Pancreas (tissue), 10 donors: Measurements from ENCODE around the gene FMN2. TPM values are rescaled to one million over a fixed set of nuclear protein-coding genes. Genes with fewer than 3 reads are reported as not detected.

Source experiments
- ATAC-seq, 4 donors: fragments of 200-7000 bp; cut with Tn5 transposase; one replicate each; pipeline versions ENCODE4 v1.8.0 to v1.9.1; 2020; ENCODE audit warnings: mild to moderate bottlenecking in 4 of 4, moderate library complexity in 4 of 4
- DNase-seq, 6 donors: peaks; one replicate each; pipeline ENCODE4 v3.0.0-alpha.2; 2020
- FAIRE-seq: peaks from 2 replicates; lab custom pipeline; 2012; peaks lifted over from hg19 to GRCh38; lab: Jason Lieb, UNC
- H3K27ac ChIP-seq, 4 donors: fragments of 200-600 bp; sonication (generic); 1 replicate in 3 of 4; 2 replicates in 1 of 4; pipeline versions ENCODE4 v1.5.0 to v1.8.0; 2020
- H3K27me3 ChIP-seq, 4 donors: fragments of 200-600 bp; one replicate each; pipeline ENCODE4 v1.8.0; 2021
- H3K36me3 ChIP-seq, 3 donors: fragments of 200-600 bp; sonication (generic) in 1 of 3; one replicate each; pipeline versions ENCODE4 v1.5.0 to v1.8.0; 2020 to 2021
- H3K4me1 ChIP-seq, 3 donors: fragments of 200-600 bp; one replicate each; pipeline ENCODE4 v1.8.0; 2021
- H3K4me3 ChIP-seq, 4 donors: fragments of 200-600 bp; sonication (generic) in 2 of 4; one replicate each; pipeline versions ENCODE4 v1.5.0 to v1.8.0; 2020 to 2021
- H3K9me3 ChIP-seq, 4 donors: fragments of 200-600 bp; one replicate each; pipeline ENCODE4 v1.8.0; 2021
- CTCF ChIP-seq, 4 donors: fragments of 200-600 bp; sonication (generic) in 3 of 4; IDR thresholded peaks; one replicate each; pipeline versions ENCODE4 v1.5.0 to v1.8.0; 2021; ENCODE audit warnings: antibody characterized with exemption in 4 of 4
- WGBS, 2 donors: extraction: QIAGEN DNeasy Blood & Tissue Kit; methylation state at CpG; one replicate each; pipeline ENCODE4 v1.1.7; 2013; 5-methylcytosine and 5-hydroxymethylcytosine counted together
- intact Hi-C, 3 donors: fragments of 100-400 bp; cut with DNase I; formaldehyde crosslinking; loops; one replicate each; pipeline versions ENCODE4 v1.11.1 to v1.14.2; 2022
- polyA plus RNA-seq, 2 donors: library from polyadenylated mRNA; stranded (reverse); fragments of 200-250 nt; gene quantifications; one replicate each; pipeline ENCODE4 v1.2.3, GENCODE V29; 2013
- total RNA-seq, 6 donors: library from RNA; stranded (reverse); fragmentation: NEBNext Ultra II Directional in 4 of 6; extraction: Animal tissue kit (Norgen Biotek cat#: 25700) in 4 of 6; gene quantifications; one replicate each; pipeline versions ENCODE4 v1.2.1 to v1.2.4, GENCODE V29; 2021 to 2023
- donor health status: healthy with polysubstance abuse.
- donor health status: DM: no; HTN: no; CAD: no; lungs with moderate emphysema.
- donor health status: DM: no; HTN: no; CAD: no.
- donor health status: control.
- donor health status: control.
- donor health status: Bipolar disorder and iron deficiency.
- donor health status: DM: yes; HTN: yes; CAD: no.
- donor health status: DM: no; HTN: no; CAD: no.
- donor health status: DM: no; HTN: no; CAD: no.
- donor health status: DM: yes; HTN: yes; CAD: no.

FMN2 gene
- total and polyA plus RNA-seq, 8 donors, result 0.56 to 8.2 (median 2.0) TPM

- Histone ChIP-seq H3K27ac (no peak overlapping the region), H3K9me3 (no peaks in the 10 kb centered on the region), H3K36me3 (no peaks in the 10 kb centered on the region), H3K4me3 (no peak overlapping the region), H3K27me3 (no peaks in the 10 kb centered on the region), H3K4me1 (no peaks in the 10 kb centered on the region)
- FAIRE-seq, result no peak
- TF ChIP-seq CTCF (IDR thresholded peaks at IDR 0.05), result no peak
- no peak for DNase-seq
- intact Hi-C loops, result no loop called here
- ATAC-seq, result no peak
- WGBS, 2 donors, result 30 to 37% methylated on average over 1 of the region's 1 CpG
Observed at GRCh38 chr1:240503558-240503957, 411.9 kb downstream of the FMN2 start.

GRCh38 chr1:240506176-240506575 is 414.5 kb downstream of the FMN2 start:
- no peak for FAIRE-seq
- no peak overlapping the region for H3K4me3 ChIP-seq
- no peaks in the 10 kb centered on the region for H3K9me3 ChIP-seq
- WGBS, 2 donors, result 27 to 32% methylated on average over 4 of the region's 4 CpGs
- H3K4me1 ChIP-seq, result no peaks in the 10 kb centered on the region
- no peak overlapping the region for H3K27ac ChIP-seq
- no peak for ATAC-seq
- no peak for DNase-seq
- TF ChIP-seq CTCF (IDR thresholded peaks at IDR 0.05), result no peak
- intact Hi-C loops, result no loop called here
- H3K27me3 ChIP-seq, result peaks cover 0 to 4% (median 0%) of the 10 kb centered on the region in 4 donors
- H3K36me3 ChIP-seq, result no peaks in the 10 kb centered on the region

GRCh38 chr1:240508201-240508600 is 416.5 kb downstream of the FMN2 start:
- TF ChIP-seq CTCF (IDR thresholded peaks at IDR 0.05), result no peak
- no peak overlapping the region for H3K27ac ChIP-seq
- no peaks in the 10 kb centered on the region for H3K4me1 ChIP-seq
- FAIRE-seq, result no peak
- WGBS, 2 donors, result 24 to 25% methylated on average over 3 of the region's 3 CpGs
- DNase-seq, result no peak
- intact Hi-C loops, result no loop called here
- peaks cover 0 to 4% (median 0%) of the 10 kb centered on the region in 4 donors for H3K27me3 ChIP-seq
- ATAC-seq, result no peak
- no peak overlapping the region for H3K4me3 ChIP-seq
- H3K9me3 ChIP-seq, result no peaks in the 10 kb centered on the region
- no peaks in the 10 kb centered on the region for H3K36me3 ChIP-seq

- 73 to 83% methylated on average over 2 of the region's 2 CpGs for WGBS, 2 donors
- H3K27me3 ChIP-seq, result peaks cover 0 to 4% (median 0%) of the 10 kb centered on the region in 4 donors
- DNase-seq (no peak), FAIRE-seq (no peak), ATAC-seq (no peak)
- H3K4me3 ChIP-seq, result no peak overlapping the region
- H3K36me3 ChIP-seq, result no peaks in the 10 kb centered on the region
- intact Hi-C loops, result no loop called here
- H3K4me1 ChIP-seq, result no peaks in the 10 kb centered on the region
- no peak for TF ChIP-seq CTCF (IDR thresholded peaks at IDR 0.05)
- no peaks in the 10 kb centered on the region for H3K9me3 ChIP-seq
- no peak overlapping the region for H3K27ac ChIP-seq
Observed at GRCh38 chr1:240508950-240509349, 417.3 kb downstream of the FMN2 start.

- ATAC-seq, result no peak
- no peaks in the 10 kb centered on the region for H3K9me3 ChIP-seq
- no peaks in the 10 kb centered on the region for H3K4me1 ChIP-seq
- no peak overlapping the region for H3K27ac ChIP-seq
- DNase-seq, result no peak
- H3K36me3 ChIP-seq, result no peaks in the 10 kb centered on the region
- TF ChIP-seq CTCF (IDR thresholded peaks at IDR 0.05), result no peak
- H3K4me3 ChIP-seq, result no peak overlapping the region
- H3K27me3 ChIP-seq, result peaks cover 0 to 4% (median 0%) of the 10 kb centered on the region in 4 donors
- intact Hi-C loops, result no loop called here
- FAIRE-seq, result no peak
Observed at GRCh38 chr1:240511789-240512188, 420.1 kb downstream of the FMN2 start.
